Stimulated activated CD4-positive, alpha-beta T cell treated with anti-CD3 and anti-CD28 coated beads, Interleukin-12 subunit alpha, Interleukin-12 subunit beta, amount 100 ng/mL, for 4 hours (primary cell): ENCODE data around the gene NEURL1.
A peak's percentile ranks its signal among the peaks of the same experiment; 100 is the strongest.

ENCODE experiments used
- DNase-seq: peaks from one replicate; pipeline ENCODE4 v3.0.0-alpha.2; 2020

The NEURL1 gene

GRCh38 chr10:103568505-103568904 is 75.0 kb downstream of the NEURL1 start:
- no peak for DNase-seq

GRCh38 chr10:103569896-103570295 is 76.4 kb downstream of the NEURL1 start:
- no peak for DNase-seq

GRCh38 chr10:103570844-103571655 is 77.5 kb downstream of the NEURL1 start:
- DNase-seq = no peak

GRCh38 chr10:103571656-103571975 is 78.1 kb downstream of the NEURL1 start:
- no peak for DNase-seq

- no peak for DNase-seq
These were observed 79.1 kb downstream of the NEURL1 start for GRCh38 chr10:103572347-103573204.

- no peak for DNase-seq
These were observed 79.6 kb downstream of the NEURL1 start for GRCh38 chr10:103573205-103573487.

GRCh38 chr10:103574097-103575061 is 80.9 kb downstream of the NEURL1 start:
- DNase-seq = no peak

- no peak for DNase-seq
These were observed 82.0 kb downstream of the NEURL1 start for GRCh38 chr10:103575416-103576075.

- DNase-seq = no peak
These were observed 82.6 kb downstream of the NEURL1 start for GRCh38 chr10:103576076-103576471.

GRCh38 chr10:103576862-103577261 is 83.4 kb downstream of the NEURL1 start:
- DNase-seq = no peak

GRCh38 chr10:103578782-103579382 is 85.4 kb downstream of the NEURL1 start:
- no peak for DNase-seq

- no peak for DNase-seq
These were observed 86.5 kb downstream of the NEURL1 start for GRCh38 chr10:103580011-103580410.

- no peak for DNase-seq
These were observed 86.9 kb downstream of the NEURL1 start for GRCh38 chr10:103580430-103580829.

- no peak for DNase-seq
These were observed 88.0 kb downstream of the NEURL1 start for GRCh38 chr10:103581499-103581898.

- DNase-seq = no peak
These were observed 89.0 kb downstream of the NEURL1 start for GRCh38 chr10:103582331-103583123.

GRCh38 chr10:103583871-103584215 is 90.3 kb downstream of the NEURL1 start:
- DNase-seq = no peak

- peak; percentile 56 for DNase-seq
These were observed 90.9 kb downstream of the NEURL1 start for GRCh38 chr10:103584216-103585010.

- no peak for DNase-seq
These were observed 91.5 kb downstream of the NEURL1 start for GRCh38 chr10:103585011-103585405.

- DNase-seq = no peak
These were observed 93.6 kb downstream of the NEURL1 start for GRCh38 chr10:103587073-103587472.

- no peak for DNase-seq
These were observed 95.6 kb downstream of the NEURL1 start for GRCh38 chr10:103589074-103589630.
